Kidney (tissue), 14 donors: ENCODE data around the gene GPC6. TPM values are rescaled to one million over a fixed set of nuclear protein-coding genes. Genes with fewer than 3 reads are reported as not detected.

ENCODE experiments used
- DNase-seq, 5 donors: peaks; one replicate each; pipeline ENCODE4 v3.0.0-alpha.2; 2013 to 2020
- FAIRE-seq: peaks from 2 replicates; lab custom pipeline; 2012; peaks lifted over from hg19 to GRCh38; lab: Jason Lieb, UNC
- H3K27ac ChIP-seq, 2 donors: one replicate each; pipeline ENCODE4 v1.7.0; 2013; ENCODE audit warnings: low read depth in 2 of 2, low read length in 2 of 2, inconsistent platforms in 1 of 2
- H3K27me3 ChIP-seq: one replicate; pipeline ENCODE4 v1.7.1; 2013; ENCODE audit warnings: low read length, inconsistent platforms; ENCODE audit not compliant: control insufficient read depth, insufficient read depth
- H3K36me3 ChIP-seq, 3 donors: one replicate each; pipeline versions ENCODE4 v1.7.0 to v1.7.1; 2013; ENCODE audit warnings: low read length in 3 of 3, control low read depth in 1 of 3, inconsistent platforms in 1 of 3; ENCODE audit not compliant: insufficient read depth in 3 of 3, control insufficient read depth in 2 of 3
- H3K4me1 ChIP-seq, 3 donors: one replicate each; pipeline versions ENCODE4 v1.7.0 to v1.7.1; 2013; ENCODE audit warnings: low read length in 3 of 3, inconsistent platforms in 1 of 3, low read depth in 1 of 3; ENCODE audit not compliant: control insufficient read depth in 2 of 3, insufficient read depth in 2 of 3
- H3K4me3 ChIP-seq, 3 donors: one replicate each; pipeline versions ENCODE4 v1.7.0 to v1.8.1; 2013; ENCODE audit warnings: low read length in 3 of 3, control low read depth in 1 of 3, inconsistent platforms in 1 of 3
- H3K9ac ChIP-seq, 3 donors: one replicate each; pipeline versions ENCODE4 v1.7.0 to v1.7.1; 2013; ENCODE audit warnings: low read length in 3 of 3, control low read depth in 1 of 3, inconsistent platforms in 1 of 3
- H3K9me3 ChIP-seq, 3 donors: one replicate each; pipeline versions ENCODE4 v1.7.0 to v1.7.1; 2013; ENCODE audit warnings: low read length in 3 of 3, control low read depth in 1 of 3, inconsistent platforms in 1 of 3; ENCODE audit not compliant: control insufficient read depth in 2 of 3, insufficient read depth in 1 of 3
- intact Hi-C: fragments of 100-400 bp; cut with DNase I; formaldehyde crosslinking; loops from one replicate; pipeline ENCODE4 v1.11.1; 2022
- polyA plus RNA-seq: library from polyadenylated mRNA; stranded (reverse); fragments of 350-450 nt; fragmentation: Illumina TruSeq; extraction: RNeasy Lipid Tissue Mini Kit (QIAGEN cat#74804); gene quantifications from one replicate; pipeline ENCODE4 v1.2.3, GENCODE V29; 2014; ENCODE audit warnings: low read depth, low replicate concordance; ENCODE audit not compliant: insufficient read depth
- total RNA-seq: library from RNA; stranded (reverse); fragmentation: NEBNext Ultra II Directional; extraction: Animal tissue kit (Norgen Biotek cat#: 25700); gene quantifications from one replicate; pipeline ENCODE4 v1.2.1, GENCODE V29; 2021
- TF ChIP-seq, protein P1 (sequence below): IDR thresholded peaks from 3 replicates; pipeline ENCODE4 v1.5.1; 2012; ENCODE audit warnings: mild to moderate bottlenecking, moderate library complexity, borderline replicate concordance; ENCODE audit not compliant: insufficient read depth; ENCODE audit errors: extremely low read depth
- donor health status: control.
- donor health status: control.
- donor health status: control.
- donor health status: control.
- donor health status: control.
- donor health status: DM: yes; HTN: yes; CAD: no.
- donor health status: Normal renal cell carcinoma (clear cell type).

GPC6 gene
- total and polyA plus RNA-seq, 2 donors from 2014 or later, result 6.2 to 15.5 TPM

DNA sequence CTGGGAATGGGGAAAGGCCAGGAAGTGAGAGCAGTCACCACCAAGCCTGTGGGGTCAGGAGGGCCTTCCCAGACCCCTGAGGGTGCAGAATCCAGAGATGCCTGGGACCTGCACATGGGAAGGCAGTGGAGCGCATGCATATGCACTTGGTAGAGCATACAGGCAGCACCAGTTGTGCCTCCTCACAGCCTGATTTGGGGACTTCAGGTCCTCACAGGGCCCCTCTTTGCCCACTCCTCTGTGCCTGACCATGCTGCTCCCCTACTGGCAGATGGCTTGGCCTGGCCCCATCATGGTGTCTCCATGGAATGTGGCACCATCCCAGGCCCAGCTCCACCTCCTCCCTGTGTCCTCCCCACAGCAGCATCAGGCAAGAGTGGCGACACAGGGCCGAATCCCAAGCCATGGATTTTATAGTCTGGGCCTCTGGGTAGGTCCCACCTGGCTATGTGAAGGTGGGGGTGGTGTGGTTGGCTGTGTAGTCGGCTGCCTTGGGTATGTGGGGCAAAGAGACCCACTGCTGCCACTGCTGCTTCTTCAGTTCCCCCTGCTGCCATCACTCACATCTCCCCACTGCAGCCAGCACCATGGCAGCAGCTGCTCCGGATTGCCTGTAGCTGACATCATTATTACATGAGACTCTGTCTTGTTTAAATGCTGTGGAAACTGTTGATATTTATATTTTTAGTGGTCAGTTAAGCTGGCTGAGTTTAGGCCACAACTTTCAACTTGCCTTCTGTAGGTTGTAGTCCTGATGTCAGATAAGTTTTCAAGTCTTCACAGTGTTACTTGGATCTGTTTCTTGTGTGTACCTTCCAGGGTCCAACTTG, 247.0 kb downstream of the GPC6 start:
- intact Hi-C loops, result no loop called here
- no peak for DNase-seq

DNA sequence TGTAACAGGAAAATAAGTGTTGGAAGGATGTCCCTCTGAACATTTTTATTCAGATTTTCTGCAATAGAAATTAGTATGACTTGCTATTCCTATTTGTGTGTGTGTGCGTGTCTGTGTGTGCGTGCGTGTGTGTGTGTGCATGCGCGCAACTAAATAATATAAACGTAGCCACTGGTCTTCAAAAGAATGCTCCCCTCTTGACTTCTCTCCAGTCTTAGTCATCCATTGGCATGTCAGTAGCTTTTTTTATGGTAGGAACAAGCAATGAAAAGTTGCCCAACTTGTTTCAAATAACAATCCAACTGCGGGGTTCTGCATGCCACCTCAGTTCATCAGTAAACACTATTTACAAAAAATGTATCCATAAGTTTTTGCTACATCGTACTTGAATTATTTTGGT, 249.6 kb downstream of the GPC6 start:
- TF ChIP-seq, protein P1, sequence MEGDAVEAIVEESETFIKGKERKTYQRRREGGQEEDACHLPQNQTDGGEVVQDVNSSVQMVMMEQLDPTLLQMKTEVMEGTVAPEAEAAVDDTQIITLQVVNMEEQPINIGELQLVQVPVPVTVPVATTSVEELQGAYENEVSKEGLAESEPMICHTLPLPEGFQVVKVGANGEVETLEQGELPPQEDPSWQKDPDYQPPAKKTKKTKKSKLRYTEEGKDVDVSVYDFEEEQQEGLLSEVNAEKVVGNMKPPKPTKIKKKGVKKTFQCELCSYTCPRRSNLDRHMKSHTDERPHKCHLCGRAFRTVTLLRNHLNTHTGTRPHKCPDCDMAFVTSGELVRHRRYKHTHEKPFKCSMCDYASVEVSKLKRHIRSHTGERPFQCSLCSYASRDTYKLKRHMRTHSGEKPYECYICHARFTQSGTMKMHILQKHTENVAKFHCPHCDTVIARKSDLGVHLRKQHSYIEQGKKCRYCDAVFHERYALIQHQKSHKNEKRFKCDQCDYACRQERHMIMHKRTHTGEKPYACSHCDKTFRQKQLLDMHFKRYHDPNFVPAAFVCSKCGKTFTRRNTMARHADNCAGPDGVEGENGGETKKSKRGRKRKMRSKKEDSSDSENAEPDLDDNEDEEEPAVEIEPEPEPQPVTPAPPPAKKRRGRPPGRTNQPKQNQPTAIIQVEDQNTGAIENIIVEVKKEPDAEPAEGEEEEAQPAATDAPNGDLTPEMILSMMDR, result no peak
- H3K9ac ChIP-seq, result no peak overlapping the region
- FAIRE-seq (no peak), DNase-seq (no peak)
- H3K27ac ChIP-seq, result no peak overlapping the region
- no peaks in the 10 kb centered on the region for H3K36me3 ChIP-seq
- H3K4me3 ChIP-seq, result no peak overlapping the region
- H3K27me3 ChIP-seq, result no peaks in the 10 kb centered on the region
- H3K9me3 ChIP-seq, result no peaks in the 10 kb centered on the region
- H3K4me1 ChIP-seq, result no peaks in the 10 kb centered on the region
- intact Hi-C loops, result no loop called here

More for the DNA sequence above, 247.0 kb downstream of the GPC6 start:
- Histone ChIP-seq H3K36me3 (no peaks in the 10 kb centered on the region), H3K9ac (no peak overlapping the region), H3K27me3 (no peaks in the 10 kb centered on the region), H3K4me1 (no peaks in the 10 kb centered on the region), H3K27ac (no peak overlapping the region), H3K9me3 (peaks cover 0 to 3% (median 0%) of the 10 kb centered on the region in 3 donors), H3K4me3 (no peak overlapping the region)
- TF ChIP-seq, protein P1, result no peak
- FAIRE-seq, result no peak

DNA sequence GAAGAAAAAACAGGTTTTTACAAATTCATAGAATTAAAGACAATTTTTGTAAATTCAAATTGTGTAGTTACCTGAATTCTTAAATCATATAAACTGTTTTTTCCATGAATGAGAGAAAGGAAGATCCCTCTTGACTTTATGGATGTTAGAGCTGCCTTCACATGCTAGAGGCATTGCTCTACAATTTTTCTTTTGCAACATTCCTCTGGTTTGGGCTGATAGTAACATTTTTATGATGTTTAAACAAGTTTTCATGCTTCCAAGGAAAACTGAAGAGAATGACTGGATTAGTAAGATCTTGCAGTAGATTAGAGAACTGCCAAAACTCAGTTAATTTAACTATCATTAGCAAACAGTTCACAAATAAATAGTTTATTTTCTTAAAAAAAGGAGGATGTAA, 250.6 kb downstream of the GPC6 start:
- TF ChIP-seq, protein P1, result no peak
- intact Hi-C loops, result no loop called here
- FAIRE-seq, result no peak

More for the DNA sequence above, 250.6 kb downstream of the GPC6 start:
- Histone ChIP-seq H3K9ac (no peak overlapping the region), H3K4me1 (no peaks in the 10 kb centered on the region), H3K27me3 (no peaks in the 10 kb centered on the region), H3K9me3 (no peaks in the 10 kb centered on the region), H3K36me3 (no peaks in the 10 kb centered on the region), H3K27ac (no peak overlapping the region), H3K4me3 (no peak overlapping the region)
- DNase-seq, result no peak
